HEK293T (cell line): ENCODE data around the gene OR9G1.

Experiments
- CTCF ChIA-PET: fragments of 350-600 bp; formaldehyde crosslinking; extraction: SDS; loops from one replicate; lab custom pipeline; 2021; ENCODE audit warnings: antibody characterized with exemption, inconsistent platforms; lab: Yijun Ruan, JAX
- POLR2A ChIA-PET: fragments of 350-600 bp; formaldehyde crosslinking; extraction: SDS; loops from one replicate; lab custom pipeline; 2020; ENCODE audit warnings: antibody characterized with exemption, inconsistent platforms; lab: Yijun Ruan, JAX
- DNase-seq: peaks from one replicate; pipeline ENCODE4 v3.0.0; 2012; ENCODE audit warnings: mixed read lengths; ENCODE audit errors: extremely low spot score
- ARNT ChIP-seq: fragments of 450-650 bp; IDR thresholded peaks from 2 replicates; pipeline ENCODE4 v1.6.1; 2017; ENCODE audit warnings: mild to moderate bottlenecking
- BHLHE40 ChIP-seq: fragments of 450-650 bp; IDR thresholded peaks from 2 replicates; pipeline ENCODE4 v1.6.1; 2016; ENCODE audit warnings: mild to moderate bottlenecking, moderate library complexity, borderline replicate concordance
- CTBP1 ChIP-seq: fragments of 450-650 bp; IDR thresholded peaks from 2 replicates; pipeline ENCODE4 v1.6.1; 2016; ENCODE audit warnings: borderline replicate concordance
- ELF4 ChIP-seq: fragments of 450-650 bp; IDR thresholded peaks from 2 replicates; pipeline ENCODE4 v1.6.1; 2017; ENCODE audit warnings: antibody characterized with exemption
- FOXA1 ChIP-seq: fragments of 450-650 bp; IDR thresholded peaks from 2 replicates; pipeline ENCODE4 v1.6.1; 2016; ENCODE audit warnings: mild to moderate bottlenecking
- FOXK2 ChIP-seq: fragments of 450-650 bp; IDR thresholded peaks from 2 replicates; pipeline ENCODE4 v1.6.1; 2016; ENCODE audit warnings: mild to moderate bottlenecking
- FOXM1 ChIP-seq: fragments of 450-650 bp; IDR thresholded peaks from 2 replicates; pipeline ENCODE4 v1.6.1; 2017; ENCODE audit warnings: mild to moderate bottlenecking, borderline replicate concordance
- HDGF ChIP-seq: fragments of 450-650 bp; IDR thresholded peaks from 2 replicates; pipeline ENCODE4 v1.6.1; 2017; ENCODE audit warnings: antibody characterized with exemption, borderline replicate concordance
- L3MBTL2 ChIP-seq: fragments of 450-650 bp; conservative IDR thresholded peaks from 2 replicates; pipeline ENCODE4 v1.6.1; 2016; ENCODE audit warnings: mild to moderate bottlenecking
- LEF1 ChIP-seq: fragments of 450-650 bp; IDR thresholded peaks from 2 replicates; pipeline ENCODE4 v1.6.1; 2017; ENCODE audit warnings: mild to moderate bottlenecking, borderline replicate concordance
- NFRKB ChIP-seq: fragments of 450-650 bp; IDR thresholded peaks from 2 replicates; pipeline ENCODE4 v1.6.1; 2016; ENCODE audit warnings: mild to moderate bottlenecking, moderate library complexity
- SP1 ChIP-seq: fragments of 450-650 bp; IDR thresholded peaks from 2 replicates; pipeline ENCODE4 v1.6.1; 2017
- SUZ12 ChIP-seq: fragments of 450-650 bp; IDR thresholded peaks from 2 replicates; pipeline ENCODE4 v1.6.1; 2016; ENCODE audit warnings: mild to moderate bottlenecking
- TARDBP ChIP-seq: fragments of 450-650 bp; IDR thresholded peaks from 2 replicates; pipeline ENCODE4 v1.6.1; 2016
- ZNF384 ChIP-seq: fragments of 450-650 bp; IDR thresholded peaks from 2 replicates; pipeline ENCODE4 v1.6.1; 2016
- TF ChIP-seq, protein P1 (sequence below): fragments of 450-650 bp; IDR thresholded peaks from 2 replicates; pipeline ENCODE4 v1.6.1; 2016

OR9G1 gene

DNA sequence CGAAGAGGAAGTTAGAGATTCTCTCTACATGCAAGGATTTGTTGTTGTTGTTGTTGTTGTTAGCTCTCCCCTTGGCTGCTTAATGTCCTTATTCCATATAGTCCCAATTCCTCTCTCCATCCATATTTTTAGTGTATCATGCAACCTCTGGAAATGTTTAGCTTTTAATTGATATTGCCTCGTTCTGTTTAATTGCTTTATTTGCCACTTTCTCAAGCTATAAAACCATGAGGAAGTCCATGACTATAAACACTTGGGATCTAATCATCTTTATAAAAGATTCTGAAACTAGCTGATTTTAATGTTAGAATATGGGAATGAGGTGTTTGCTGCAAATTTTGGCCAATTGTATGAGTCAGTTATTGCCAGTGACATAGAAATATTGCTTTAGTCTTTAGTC is 5.5 kb upstream of the OR9G1 start:
- DNase-seq = no peak
- ChIA-PET CTCF (no interaction called here), POLR2A (no interaction called here)
- TF ChIP-seq FOXA1 (no peak), SUZ12 (no peak), L3MBTL2 (no peak), CTBP1 (no peak)

DNA sequence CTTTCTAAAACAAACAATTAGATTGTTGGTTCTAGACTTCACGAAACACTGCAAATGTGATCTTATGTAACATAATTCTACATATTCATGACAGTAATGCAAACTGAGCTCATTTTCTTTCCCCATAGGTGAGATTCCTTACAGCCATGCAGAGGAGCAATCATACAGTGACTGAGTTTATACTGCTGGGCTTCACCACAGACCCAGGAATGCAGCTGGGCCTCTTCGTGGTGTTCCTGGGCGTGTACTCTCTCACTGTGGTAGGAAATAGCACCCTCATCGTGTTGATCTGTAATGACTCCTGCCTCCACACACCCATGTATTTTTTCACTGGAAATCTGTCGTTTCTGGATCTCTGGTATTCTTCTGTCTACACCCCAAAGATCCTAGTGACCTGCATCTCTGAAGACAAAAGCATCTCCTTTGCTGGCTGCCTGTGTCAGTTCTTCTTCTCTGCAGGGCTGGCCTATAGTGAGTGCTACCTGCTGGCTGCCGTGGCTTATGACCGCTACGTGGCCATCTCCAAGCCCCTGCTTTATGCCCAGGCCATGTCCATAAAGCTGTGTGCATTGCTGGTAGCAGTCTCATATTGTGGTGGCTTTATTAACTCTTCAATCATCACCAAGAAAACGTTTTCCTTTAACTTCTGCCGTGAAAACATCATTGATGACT is 1.5 kb downstream of the OR9G1 start:
- CTCF ChIA-PET = no interaction called here

DNA sequence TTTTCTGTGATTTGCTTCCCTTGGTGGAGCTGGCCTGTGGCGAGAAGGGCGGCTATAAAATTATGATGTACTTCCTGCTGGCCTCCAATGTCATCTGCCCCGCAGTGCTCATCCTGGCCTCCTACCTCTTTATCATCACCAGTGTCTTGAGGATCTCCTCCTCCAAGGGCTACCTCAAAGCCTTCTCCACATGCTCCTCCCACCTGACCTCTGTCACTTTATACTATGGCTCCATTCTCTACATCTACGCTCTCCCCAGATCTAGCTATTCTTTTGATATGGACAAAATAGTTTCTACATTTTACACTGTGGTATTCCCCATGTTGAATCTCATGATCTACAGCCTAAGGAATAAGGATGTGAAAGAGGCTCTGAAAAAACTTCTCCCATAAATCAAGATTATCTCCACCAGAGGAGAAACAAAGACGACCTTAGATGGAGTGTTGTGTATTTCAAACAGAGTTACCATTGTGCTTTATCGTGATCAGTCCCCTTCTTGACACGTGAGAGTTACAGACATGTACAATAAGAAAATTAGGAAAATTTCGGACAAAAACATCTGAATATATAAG is 2.1 kb downstream of the OR9G1 start:
- TF ChIP-seq FOXK2 (no peak), SP1 (no peak), L3MBTL2 (no peak), ARNT (no peak), FOXA1 (no peak), CTBP1 (no peak), FOXM1 (no peak), HDGF (no peak), BHLHE40 (no peak), LEF1 (no peak), SUZ12 (no peak), ZNF384 (no peak), NFRKB (no peak), TARDBP (no peak), ELF4 (no peak)
- TF ChIP-seq, protein P1, sequence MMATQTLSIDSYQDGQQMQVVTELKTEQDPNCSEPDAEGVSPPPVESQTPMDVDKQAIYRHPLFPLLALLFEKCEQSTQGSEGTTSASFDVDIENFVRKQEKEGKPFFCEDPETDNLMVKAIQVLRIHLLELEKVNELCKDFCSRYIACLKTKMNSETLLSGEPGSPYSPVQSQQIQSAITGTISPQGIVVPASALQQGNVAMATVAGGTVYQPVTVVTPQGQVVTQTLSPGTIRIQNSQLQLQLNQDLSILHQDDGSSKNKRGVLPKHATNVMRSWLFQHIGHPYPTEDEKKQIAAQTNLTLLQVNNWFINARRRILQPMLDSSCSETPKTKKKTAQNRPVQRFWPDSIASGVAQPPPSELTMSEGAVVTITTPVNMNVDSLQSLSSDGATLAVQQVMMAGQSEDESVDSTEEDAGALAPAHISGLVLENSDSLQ = no peak
- ChIA-PET CTCF (no interaction called here), POLR2A (no interaction called here)
- no peak for DNase-seq

More for the DNA sequence above, 1.5 kb downstream of the OR9G1 start:
- POLR2A ChIA-PET = no interaction called here
- no peak for TF ChIP-seq ARNT
- DNase-seq = no peak

DNA sequence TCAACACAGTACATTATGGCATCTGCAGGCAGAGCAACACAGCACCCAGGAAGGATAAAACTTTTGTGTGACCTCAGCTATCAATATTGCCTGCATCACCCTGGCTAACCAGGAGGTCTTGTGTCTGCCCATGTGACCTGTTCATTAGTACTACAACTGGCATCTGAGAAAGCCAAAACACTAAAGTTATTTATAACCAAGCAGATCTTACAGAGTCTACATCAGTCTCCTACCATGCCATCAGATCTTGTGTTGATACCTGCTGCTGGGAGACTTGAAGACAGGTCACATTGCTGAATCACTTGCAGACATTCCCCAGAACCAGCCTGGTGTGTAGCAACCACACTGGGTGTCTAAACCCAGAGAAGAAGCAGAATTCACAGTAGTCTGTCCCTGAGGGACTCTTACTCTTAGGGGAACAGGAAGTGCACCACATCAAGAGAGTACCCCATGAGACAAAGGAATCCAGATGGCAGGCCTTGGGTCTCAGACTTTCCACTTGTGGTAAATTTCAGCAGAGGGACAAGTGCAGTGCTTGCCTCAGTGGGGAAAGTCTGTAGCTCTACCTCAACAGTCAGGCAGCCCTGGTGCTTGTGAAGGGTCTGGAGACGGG is 7.0 kb downstream of the OR9G1 start:
- CTCF ChIA-PET = no interaction called here
- POLR2A ChIA-PET = no interaction called here
- TF ChIP-seq ELF4 = no peak
- TF ChIP-seq BHLHE40 = no peak
- TF ChIP-seq FOXK2 = no peak
- TF ChIP-seq ARNT = no peak
- no peak for TF ChIP-seq NFRKB
- TF ChIP-seq FOXM1 = no peak
- no peak for TF ChIP-seq SUZ12
- no peak for TF ChIP-seq CTBP1
- no peak for TF ChIP-seq HDGF
- no peak for TF ChIP-seq ZNF384
- no peak for TF ChIP-seq TARDBP
- TF ChIP-seq FOXA1 = no peak
- TF ChIP-seq, protein P1 = no peak
- DNase-seq = no peak

DNA sequence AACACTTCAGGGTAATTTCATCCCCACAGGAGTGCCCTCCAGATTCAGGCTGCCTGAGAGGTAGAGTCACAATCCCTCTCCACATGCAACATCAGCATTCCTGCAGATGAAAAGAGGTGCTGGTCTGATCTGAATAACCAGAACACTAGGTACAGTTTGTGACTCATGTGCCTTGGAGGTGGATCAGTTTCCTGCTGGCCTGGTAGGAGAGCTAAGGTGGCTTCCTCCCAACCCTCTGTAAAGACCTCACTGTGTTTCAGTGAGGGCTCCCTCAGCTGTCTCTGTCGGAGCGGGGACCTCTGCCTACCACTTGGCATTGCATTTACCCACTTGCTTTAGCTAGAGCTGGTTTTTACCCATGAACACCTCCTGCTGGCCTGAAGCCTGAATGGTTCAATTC is 7.6 kb downstream of the OR9G1 start:
- DNase-seq = no peak
- no peak for TF ChIP-seq ZNF384
- TF ChIP-seq, protein P1 = no peak
- no peak for TF ChIP-seq L3MBTL2
- no peak for TF ChIP-seq SP1
- no peak for TF ChIP-seq FOXK2
- no peak for TF ChIP-seq NFRKB
- TF ChIP-seq ARNT = no peak
- TF ChIP-seq FOXA1 = no peak
- TF ChIP-seq CTBP1 = no peak
- TF ChIP-seq HDGF = no peak
- no peak for TF ChIP-seq BHLHE40
- TF ChIP-seq SUZ12 = no peak
- TF ChIP-seq ELF4 = no peak
- no peak for TF ChIP-seq TARDBP
- no peak for TF ChIP-seq FOXM1
- TF ChIP-seq LEF1 = no peak
- CTCF ChIA-PET = no interaction called here
- POLR2A ChIA-PET = no interaction called here

DNA sequence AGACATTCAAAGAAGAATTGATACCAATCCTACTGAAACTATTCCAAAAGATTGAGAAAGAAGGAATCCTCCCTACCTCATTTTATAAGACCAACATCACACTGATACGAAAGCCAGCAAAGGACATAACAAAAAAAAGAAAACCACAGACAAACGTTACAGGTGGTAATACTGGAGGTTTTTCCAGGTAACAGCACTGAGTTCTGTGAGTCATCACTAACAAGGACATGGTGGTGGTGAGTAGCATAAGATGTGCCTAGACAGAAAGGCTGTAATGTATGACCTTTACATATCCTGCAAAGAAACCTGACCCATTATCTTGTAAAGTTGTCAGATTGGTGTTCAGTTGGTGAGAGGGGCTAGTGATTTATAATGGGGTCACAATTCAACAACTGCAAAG is 15.3 kb downstream of the OR9G1 start:
- DNase-seq = no peak
- TF ChIP-seq TARDBP (no peak), HDGF (no peak), CTBP1 (no peak), L3MBTL2 (no peak), SP1 (no peak), ELF4 (no peak), FOXM1 (no peak), SUZ12 (no peak), NFRKB (no peak), ARNT (no peak), BHLHE40 (no peak), FOXA1 (no peak), LEF1 (no peak), FOXK2 (no peak), ZNF384 (no peak)
- TF ChIP-seq, protein P1 = no peak
- POLR2A ChIA-PET = no interaction called here
- CTCF ChIA-PET = no interaction called here
